H9 (cell line): Measurements from ENCODE around the gene CFAP61. TPM values are rescaled to one million over a fixed set of nuclear protein-coding genes. Genes with fewer than 3 reads are reported as not detected.

Experiments used
- DNase-seq: peaks from one replicate; pipeline ENCODE4 v3.0.0-alpha.2; 2017
- H2AFZ ChIP-seq: one replicate; pipeline ENCODE4 v1.6.1; 2013; ENCODE audit warnings: mild to moderate bottlenecking, low read length, control low read depth, moderate library complexity
- H2AK5ac ChIP-seq: 2 replicates; pipeline ENCODE4 v1.6.1; 2013; ENCODE audit warnings: low read length, control low read depth, mixed read lengths; ENCODE audit not compliant: insufficient read length
- H2BK120ac ChIP-seq: one replicate; pipeline ENCODE4 v1.6.1; 2013; ENCODE audit warnings: low read depth, mild to moderate bottlenecking, low read length, control low read depth, inconsistent platforms; ENCODE audit not compliant: poor library complexity, severe bottlenecking
- H2BK12ac ChIP-seq: 2 replicates; pipeline ENCODE4 v1.6.1; 2013; ENCODE audit warnings: low read length, control low read depth, mixed read lengths, low read depth; ENCODE audit not compliant: insufficient read length
- H2BK15ac ChIP-seq: 2 replicates; pipeline ENCODE4 v1.6.1; 2013; ENCODE audit warnings: low read depth, low read length, control low read depth
- H2BK20ac ChIP-seq: one replicate; pipeline ENCODE4 v1.6.1; 2013; ENCODE audit warnings: low read depth, mild to moderate bottlenecking, low read length, control low read depth, inconsistent platforms; ENCODE audit not compliant: poor library complexity, severe bottlenecking
- H2BK5ac ChIP-seq: 2 replicates; pipeline ENCODE4 v1.6.1; 2013; ENCODE audit warnings: low read length, control low read depth, mixed read lengths; ENCODE audit not compliant: insufficient read length
- H3K14ac ChIP-seq: 2 replicates; pipeline ENCODE4 v1.6.1; 2013; ENCODE audit warnings: low read length, control low read depth; ENCODE audit not compliant: insufficient read depth
- H3K18ac ChIP-seq: 2 replicates; pipeline ENCODE4 v1.6.1; 2013; ENCODE audit warnings: low read depth, mild to moderate bottlenecking, mixed read lengths, low read length, control low read depth; ENCODE audit not compliant: insufficient read length
- H3K23ac ChIP-seq: 2 replicates; pipeline ENCODE4 v1.6.1; 2013; ENCODE audit warnings: low read length, control low read depth, mixed read lengths, low read depth; ENCODE audit not compliant: insufficient read length
- H3K23me2 ChIP-seq: 2 replicates; pipeline ENCODE4 v1.6.1; 2013; ENCODE audit warnings: low read depth, mild to moderate bottlenecking, mixed read lengths, low read length, control low read depth; ENCODE audit not compliant: insufficient read length, poor library complexity, severe bottlenecking
- H3K27ac ChIP-seq: 2 replicates; pipeline ENCODE4 v1.5.1; 2013; ENCODE audit warnings: low read length, control low read depth, mixed read lengths, low read depth; ENCODE audit not compliant: insufficient read length
- H3K27me3 ChIP-seq: 2 replicates; pipeline ENCODE4 v1.6.1; 2013; ENCODE audit warnings: low read length, control low read depth, inconsistent platforms; ENCODE audit not compliant: insufficient read depth
- H3K4ac ChIP-seq: 2 replicates; pipeline ENCODE4 v1.6.1; 2013; ENCODE audit warnings: low read depth, mild to moderate bottlenecking, control low read depth, inconsistent platforms, low read length, moderate library complexity
- H3K4me1 ChIP-seq: 2 replicates; pipeline ENCODE4 v1.6.1; 2013; ENCODE audit warnings: low read length, control low read depth, inconsistent platforms; ENCODE audit not compliant: insufficient read depth
- H3K4me2 ChIP-seq: 2 replicates; pipeline ENCODE4 v1.6.1; 2013; ENCODE audit warnings: low read length, control low read depth, mixed read lengths; ENCODE audit not compliant: insufficient read length, insufficient read depth
- H3K56ac ChIP-seq: 2 replicates; pipeline ENCODE4 v1.6.1; 2013; ENCODE audit warnings: low read depth, mild to moderate bottlenecking, mixed read lengths, low read length, control low read depth; ENCODE audit not compliant: insufficient read length
- H3K79me1 ChIP-seq: 2 replicates; pipeline ENCODE4 v1.6.1; 2013; ENCODE audit warnings: low read depth, mild to moderate bottlenecking, moderate library complexity, low read length, control low read depth, inconsistent platforms; ENCODE audit not compliant: insufficient read depth, poor library complexity, severe bottlenecking
- H3K79me2 ChIP-seq: 2 replicates; pipeline ENCODE4 v1.6.1; 2013; ENCODE audit warnings: low read length, control low read depth, inconsistent platforms; ENCODE audit not compliant: insufficient read depth
- H3K9ac ChIP-seq: 2 replicates; pipeline ENCODE4 v1.6.1; 2013; ENCODE audit warnings: low read length, control low read depth, mixed read lengths; ENCODE audit not compliant: insufficient read length; ENCODE audit errors: extremely low read depth
- H3K9me3 ChIP-seq: one replicate; pipeline ENCODE4 v1.6.1; 2013; ENCODE audit warnings: low read depth, low read length, inconsistent platforms; ENCODE audit not compliant: control insufficient read depth
- H3T11ph ChIP-seq: one replicate; pipeline ENCODE4 v1.6.1; 2013; ENCODE audit warnings: mild to moderate bottlenecking, low read length, control low read depth, inconsistent platforms
- H4K20me1 ChIP-seq: one replicate; pipeline ENCODE4 v1.6.1; 2013; ENCODE audit not compliant: control insufficient read depth, insufficient read length, insufficient read depth
- H4K5ac ChIP-seq: 2 replicates; pipeline ENCODE4 v1.6.1; 2013; ENCODE audit warnings: low read depth, mild to moderate bottlenecking, mixed read lengths, low read length, control low read depth; ENCODE audit not compliant: insufficient read length
- H4K8ac ChIP-seq: replicated peaks from 2 replicates; pipeline ENCODE4 v1.6.1; 2013; ENCODE audit warnings: low read length, control low read depth, mixed read lengths, low read depth; ENCODE audit not compliant: insufficient read length
- H4K91ac ChIP-seq: 2 replicates; pipeline ENCODE4 v1.6.1; 2013; ENCODE audit warnings: low read depth, mild to moderate bottlenecking, moderate library complexity, mixed read lengths, low read length, control low read depth; ENCODE audit not compliant: insufficient read length
- H3K27ac Mint-ChIP-seq, 3 experiments: 2 replicates in 2 of 3; 3 replicates in 1 of 3; pipeline ENCODE4 v1.8.0; 2020 to 2021; ENCODE audit warnings: mixed read lengths in 3 of 3, mild to moderate bottlenecking in 1 of 3, moderate library complexity in 1 of 3
- H3K27me3 Mint-ChIP-seq: 2 replicates; pipeline ENCODE4 v1.8.0; 2021; ENCODE audit warnings: low read depth, mild to moderate bottlenecking, moderate library complexity, mixed read lengths
- H3K36me3 Mint-ChIP-seq, 3 experiments: 2 replicates in 2 of 3; 3 replicates in 1 of 3; pipeline ENCODE4 v1.8.0; 2020 to 2021; ENCODE audit warnings: low read depth in 3 of 3, mixed read lengths in 3 of 3; ENCODE audit not compliant: insufficient read depth in 1 of 3
- H3K4me1 Mint-ChIP-seq, 2 experiments: 2 replicates each; pipeline ENCODE4 v1.8.0; 2020; ENCODE audit warnings: mixed read lengths in 2 of 2
- H3K4me3 Mint-ChIP-seq, 2 experiments: 2 replicates in 1 of 2; 3 replicates in 1 of 2; pipeline ENCODE4 v1.8.0; 2020 to 2021; ENCODE audit warnings: mild to moderate bottlenecking in 2 of 2, mixed read lengths in 2 of 2, moderate library complexity in 1 of 2
- H3K9me3 Mint-ChIP-seq, 2 experiments: 2 replicates in 1 of 2; 3 replicates in 1 of 2; pipeline ENCODE4 v1.8.0; 2020; ENCODE audit warnings: mild to moderate bottlenecking in 2 of 2, mixed read lengths in 2 of 2, moderate library complexity in 1 of 2
- CTCF ChIP-seq: fragments of 200-600 bp; sonication (generic); conservative IDR thresholded peaks from 3 replicates; pipeline ENCODE4 v1.8.0; 2021; ENCODE audit warnings: antibody characterized with exemption, mild to moderate bottlenecking
- WGBS: extraction: QIAGEN DNeasy Blood & Tissue Kit; methylation state at CpG from one replicate; pipeline ENCODE4 v1.1.7; 2013; ENCODE audit warnings: missing lambda C conversion rate, low lambda C conversion rate, mixed read lengths; ENCODE audit not compliant: insufficient read length; ENCODE audit errors: extremely low coverage; 5-methylcytosine and 5-hydroxymethylcytosine counted together
- total RNA-seq: library from RNA; stranded (reverse); gene quantifications from 2 replicates; pipeline ENCODE4 v1.2.1, GENCODE V29; 2021

Gene CFAP61
- total RNA-seq, 1 experiment from 2014 or later, result 0.44 TPM

- Mint-ChIP-seq H3K4me1 (peaks cover 5% of the 10 kb centered on the region in 2 experiments), H3K36me3 (peaks cover 13 to 89% (median 51%) of the 10 kb centered on the region in 3 experiments; a peak in 5 of 7 replicates), H3K27me3 (no peaks in the 10 kb centered on the region), H3K9me3 (no peaks in the 10 kb centered on the region), H3K27ac (no peak overlapping the region), H3K4me3 (no peak overlapping the region)
- H2BK120ac ChIP-seq, result no peak overlapping the region
- no peak overlapping the region for H2AK5ac ChIP-seq
- no peak overlapping the region for H4K5ac ChIP-seq
- H2BK12ac ChIP-seq, result no peak overlapping the region
- no peak overlapping the region for H2BK5ac ChIP-seq
- H3K18ac ChIP-seq, result no peak overlapping the region
- H3K79me1 ChIP-seq, result no peaks in the 10 kb centered on the region
- no peak overlapping the region for H2AFZ ChIP-seq
- H2BK15ac ChIP-seq, result no peak overlapping the region
- H3K56ac ChIP-seq, result no peak overlapping the region
- H3K27ac ChIP-seq, result no peak overlapping the region
- no peak overlapping the region for H3K4ac ChIP-seq
- no peak for TF ChIP-seq CTCF
- H4K8ac ChIP-seq, result no peak overlapping the region
- H3K14ac ChIP-seq, result no peak overlapping the region
- H3K23ac ChIP-seq, result no peak overlapping the region
- H2BK20ac ChIP-seq, result no peak overlapping the region
- H3K9ac ChIP-seq, result no peak overlapping the region
- no peak overlapping the region for H4K91ac ChIP-seq
- no CpG with 5 or more reads among the region's 4 CpGs for WGBS
- H3K4me1 ChIP-seq, result no peaks in the 10 kb centered on the region; the same call in 1 of the 2 replicates
- no peaks in the 10 kb centered on the region for H4K20me1 ChIP-seq
- no peak overlapping the region for H3K4me2 ChIP-seq
- no peak for DNase-seq
- H3K79me2 ChIP-seq, result no peaks in the 10 kb centered on the region
- no peaks in the 10 kb centered on the region for H3K23me2 ChIP-seq
- H3K27me3 ChIP-seq, result no peaks in the 10 kb centered on the region
- no peak overlapping the region for H3T11ph ChIP-seq
- H3K9me3 ChIP-seq, result no peaks in the 10 kb centered on the region
Observed at GRCh38 chr20:20034486-20034885, 17.8 kb upstream of the CFAP61 start.
